DMS 273 (cell line): Measurements from ENCODE around the gene SHISA2.

Experiments
- DNase-seq: peaks from one replicate; lab custom pipeline; 2025; ENCODE audit not compliant: unreplicated experiment; lab: John Stamatoyannopoulos, UW

Gene SHISA2

GRCh38 chr13:26050568-26051230, 1.1 kb downstream of the SHISA2 start:
- peak; percentile 83 for DNase-seq

GRCh38 chr13:26048741-26049140, 3.1 kb downstream of the SHISA2 start:
- DNase-seq = peak; percentile 45

GRCh38 chr13:26047040-26047439, 4.8 kb downstream of the SHISA2 start:
- DNase-seq = no peak

- DNase-seq = no peak
Measured at GRCh38 chr13:26046639-26047038, 5.2 kb downstream of the SHISA2 start.

GRCh38 chr13:26045142-26045541, 6.7 kb downstream of the SHISA2 start:
- no peak for DNase-seq

- DNase-seq = no peak
Measured at GRCh38 chr13:26042785-26043184, 9.0 kb downstream of the SHISA2 start.

GRCh38 chr13:26041444-26041843, 10.4 kb downstream of the SHISA2 start:
- no peak for DNase-seq

GRCh38 chr13:26038931-26039475, 12.8 kb downstream of the SHISA2 start:
- no peak for DNase-seq

GRCh38 chr13:26037302-26037701, 14.5 kb downstream of the SHISA2 start:
- DNase-seq = peak; percentile 72

- DNase-seq = no peak
Measured at GRCh38 chr13:26036383-26036782, 15.4 kb downstream of the SHISA2 start.

GRCh38 chr13:26034018-26034417, 17.8 kb downstream of the SHISA2 start:
- no peak for DNase-seq

- no peak for DNase-seq
Measured at GRCh38 chr13:26030331-26030730, 21.5 kb downstream of the SHISA2 start.

GRCh38 chr13:26029581-26030136, 22.2 kb downstream of the SHISA2 start:
- no peak for DNase-seq

GRCh38 chr13:26026211-26026610, 25.6 kb downstream of the SHISA2 start:
- DNase-seq = no peak

- no peak for DNase-seq
Measured at GRCh38 chr13:26025771-26026170, 26.0 kb downstream of the SHISA2 start.

- DNase-seq = no peak
Measured at GRCh38 chr13:26025196-26025595, 26.6 kb downstream of the SHISA2 start.

GRCh38 chr13:26024558-26024957, 27.3 kb downstream of the SHISA2 start:
- no peak for DNase-seq

GRCh38 chr13:26022538-26023292, 29.1 kb downstream of the SHISA2 start:
- DNase-seq = no peak

- no peak for DNase-seq
Measured at GRCh38 chr13:26021956-26022355, 29.9 kb downstream of the SHISA2 start.

- no peak for DNase-seq
Measured at GRCh38 chr13:26021516-26021915, 30.3 kb downstream of the SHISA2 start.

GRCh38 chr13:26020891-26021290, 30.9 kb downstream of the SHISA2 start:
- no peak for DNase-seq
